ENCODE results near the gene RMDN2.

The RMDN2 gene

DNA sequence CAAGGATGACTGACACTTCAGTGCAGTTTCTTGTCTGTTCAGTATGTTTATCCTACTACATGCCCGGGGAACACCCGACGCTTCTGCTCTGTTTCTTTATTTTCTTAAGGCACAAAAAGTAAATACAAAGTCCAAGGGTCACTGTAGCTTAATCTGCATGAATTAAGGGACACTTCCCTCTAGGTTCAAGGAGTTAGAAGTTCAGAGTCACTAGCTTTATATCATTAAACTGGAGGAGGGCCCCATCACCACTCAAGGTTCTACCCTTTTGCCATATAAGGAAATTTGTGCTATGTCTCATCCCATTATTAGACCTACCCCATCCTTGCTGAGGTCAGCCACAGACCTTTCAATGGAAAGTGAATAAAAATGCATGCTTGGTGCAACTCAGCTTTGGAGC lies 27.6 kb upstream of the RMDN2 start:
- no peak overlapping the region for H3K4me3 ChIP-seq (ENCODE audit: low read depth, low read length)
- TF ChIP-seq, protein P1, sequence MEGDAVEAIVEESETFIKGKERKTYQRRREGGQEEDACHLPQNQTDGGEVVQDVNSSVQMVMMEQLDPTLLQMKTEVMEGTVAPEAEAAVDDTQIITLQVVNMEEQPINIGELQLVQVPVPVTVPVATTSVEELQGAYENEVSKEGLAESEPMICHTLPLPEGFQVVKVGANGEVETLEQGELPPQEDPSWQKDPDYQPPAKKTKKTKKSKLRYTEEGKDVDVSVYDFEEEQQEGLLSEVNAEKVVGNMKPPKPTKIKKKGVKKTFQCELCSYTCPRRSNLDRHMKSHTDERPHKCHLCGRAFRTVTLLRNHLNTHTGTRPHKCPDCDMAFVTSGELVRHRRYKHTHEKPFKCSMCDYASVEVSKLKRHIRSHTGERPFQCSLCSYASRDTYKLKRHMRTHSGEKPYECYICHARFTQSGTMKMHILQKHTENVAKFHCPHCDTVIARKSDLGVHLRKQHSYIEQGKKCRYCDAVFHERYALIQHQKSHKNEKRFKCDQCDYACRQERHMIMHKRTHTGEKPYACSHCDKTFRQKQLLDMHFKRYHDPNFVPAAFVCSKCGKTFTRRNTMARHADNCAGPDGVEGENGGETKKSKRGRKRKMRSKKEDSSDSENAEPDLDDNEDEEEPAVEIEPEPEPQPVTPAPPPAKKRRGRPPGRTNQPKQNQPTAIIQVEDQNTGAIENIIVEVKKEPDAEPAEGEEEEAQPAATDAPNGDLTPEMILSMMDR (conservative IDR thresholded peaks at IDR 0.05; ENCODE audit: low read depth, low read length) = no peak
- no peak for DNase-seq (ENCODE audit: low read depth)

DNA sequence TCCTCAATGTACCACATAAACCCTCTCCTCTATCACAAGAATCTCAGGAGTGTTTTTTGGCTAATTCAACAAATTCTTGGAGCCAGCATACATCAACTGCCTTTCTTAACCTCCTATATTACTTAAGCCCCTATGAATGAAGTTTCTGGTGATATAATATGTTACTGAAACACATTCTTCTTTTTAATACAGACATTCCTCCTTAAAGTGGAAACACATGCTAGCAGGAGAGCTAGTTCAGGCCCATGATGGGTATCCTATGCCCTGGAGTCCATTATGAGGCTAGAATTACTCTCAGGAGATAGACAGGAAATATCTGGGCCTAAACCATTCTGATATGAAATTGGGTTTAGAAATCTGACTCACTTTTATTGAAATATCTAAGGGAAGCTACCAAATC lies 26.6 kb upstream of the RMDN2 start:
- TF ChIP-seq, protein P1 (conservative IDR thresholded peaks at IDR 0.05; ENCODE audit: low read depth, low read length) = no peak
- H3K4me3 ChIP-seq (ENCODE audit: low read depth, low read length) = no peak overlapping the region
- no peak for DNase-seq (ENCODE audit: low read depth)

DNA sequence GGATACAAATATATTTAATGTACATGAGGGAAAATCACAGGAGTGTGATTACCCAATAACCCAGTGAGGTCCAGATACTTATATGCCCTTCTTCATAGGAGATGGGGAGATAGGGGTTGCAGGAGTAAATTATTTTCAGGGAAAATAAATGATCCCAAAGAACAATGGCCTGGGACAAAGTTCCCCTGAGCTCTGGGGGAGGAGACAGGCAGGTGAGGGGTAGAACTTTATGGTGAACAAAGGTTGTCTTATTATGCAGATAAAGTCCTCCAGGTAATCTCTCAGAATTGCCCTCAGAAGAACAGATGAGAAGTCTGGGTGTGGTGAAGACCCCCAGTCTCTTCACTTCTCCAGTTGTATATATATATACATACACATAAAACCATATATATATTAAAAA lies 22.1 kb upstream of the RMDN2 start:
- TF ChIP-seq, protein P1 (conservative IDR thresholded peaks at IDR 0.05; ENCODE audit: low read depth, low read length) = no peak
- DNase-seq (ENCODE audit: low read depth) = no peak
- no peak overlapping the region for H3K4me3 ChIP-seq (ENCODE audit: low read depth, low read length)

DNA sequence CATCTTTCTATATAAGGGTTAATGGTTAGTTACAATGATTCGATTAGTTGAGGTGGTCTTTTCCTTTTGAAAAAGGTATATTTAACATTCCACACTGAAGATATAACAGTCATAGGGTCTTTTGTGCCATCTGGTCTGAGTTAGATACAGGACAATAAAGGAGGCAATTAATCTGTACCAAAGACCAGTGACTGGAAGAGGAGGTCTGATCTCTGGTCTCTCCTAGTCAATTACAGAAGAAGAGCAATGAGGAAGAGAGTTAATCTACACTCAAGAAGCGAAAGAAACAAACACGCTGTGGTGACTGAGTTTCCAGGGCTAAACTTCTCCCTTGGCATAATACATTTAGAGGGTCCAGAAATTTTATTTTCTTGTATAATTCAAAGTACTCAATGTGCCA lies 20.7 kb upstream of the RMDN2 start:
- TF ChIP-seq, protein P1 (conservative IDR thresholded peaks at IDR 0.05; ENCODE audit: low read depth, low read length) = no peak
- no peak for DNase-seq (ENCODE audit: low read depth)
- no peak overlapping the region for H3K4me3 ChIP-seq (ENCODE audit: low read depth, low read length)

DNA sequence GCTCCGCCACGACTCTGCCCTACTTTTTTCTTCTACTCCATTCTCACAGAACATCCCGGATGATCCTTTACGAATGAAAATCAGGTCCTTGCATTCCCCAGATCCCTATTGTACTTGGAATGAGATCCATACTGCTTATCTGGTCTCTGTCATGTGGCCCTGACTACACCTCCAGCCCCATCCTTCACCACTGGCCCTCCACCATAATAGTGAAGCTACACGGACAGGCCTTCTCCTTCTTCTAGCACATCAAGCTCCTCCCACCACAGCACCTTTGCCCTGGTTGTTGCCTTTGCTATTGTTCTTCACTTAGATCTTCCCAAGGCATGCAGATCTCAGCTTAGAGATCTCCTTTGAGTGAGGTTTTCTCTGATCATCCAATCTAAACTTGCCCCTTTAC lies 20.1 kb upstream of the RMDN2 start:
- DNase-seq (ENCODE audit: low read depth) = no peak
- TF ChIP-seq, protein P1 (conservative IDR thresholded peaks at IDR 0.05; ENCODE audit: low read depth, low read length) = no peak
- no peak overlapping the region for H3K4me3 ChIP-seq (ENCODE audit: low read depth, low read length)

DNA sequence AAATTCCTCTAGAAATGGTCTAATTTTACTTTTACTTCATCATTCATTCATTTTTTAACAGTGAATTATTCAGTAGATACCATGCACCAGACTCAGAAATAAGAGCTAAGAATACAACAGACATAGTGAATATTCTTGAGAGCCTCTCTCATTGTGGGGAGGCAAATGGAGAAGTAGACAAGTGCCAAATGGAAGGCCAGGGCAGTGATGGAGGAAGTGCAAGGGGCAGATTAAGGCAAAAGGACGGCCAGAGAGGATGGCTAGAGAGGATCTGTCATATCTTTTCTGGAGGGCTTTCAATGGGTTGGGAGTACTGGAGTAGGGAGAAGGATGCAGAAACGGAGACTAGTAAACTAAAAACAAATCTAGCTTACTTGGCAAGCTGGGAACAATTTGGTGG lies 19.0 kb upstream of the RMDN2 start:
- H3K4me3 ChIP-seq (ENCODE audit: low read depth, low read length) = no peak overlapping the region
- DNase-seq (ENCODE audit: low read depth) = no peak
- TF ChIP-seq, protein P1 (conservative IDR thresholded peaks at IDR 0.05; ENCODE audit: low read depth, low read length) = no peak

DNA sequence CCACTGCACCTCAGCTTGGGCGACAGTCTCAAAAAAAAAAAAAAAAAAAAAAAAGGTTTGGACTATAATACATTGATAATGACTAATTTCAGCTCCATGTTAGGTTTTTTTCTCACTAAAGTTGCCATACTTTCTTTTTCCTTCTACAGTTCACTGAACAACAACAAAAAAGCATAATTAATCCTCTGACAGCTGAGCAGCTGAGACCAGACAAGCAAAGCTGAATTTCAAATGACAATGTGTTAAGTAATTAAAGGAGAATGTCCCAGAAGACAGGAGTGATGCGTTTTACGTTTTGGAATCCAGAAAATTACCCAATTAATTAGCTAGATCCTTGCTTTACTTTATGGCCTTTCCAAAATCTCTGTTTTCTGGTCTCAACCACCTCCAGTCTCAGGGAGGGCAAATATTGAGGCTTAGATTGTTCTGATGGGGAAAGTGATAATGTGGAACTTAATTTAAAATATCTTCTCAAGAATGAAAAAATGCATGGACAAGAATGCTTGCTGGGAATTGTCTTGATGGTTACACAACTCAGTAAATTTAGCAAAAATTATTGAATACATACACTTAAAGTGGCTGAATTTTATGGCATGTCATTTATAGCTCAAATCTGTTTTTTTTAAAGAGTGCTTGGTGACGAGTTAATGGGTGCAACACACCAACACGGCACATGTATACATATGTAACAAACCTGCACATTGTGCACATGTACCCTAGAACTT lies 17.4 kb upstream of the RMDN2 start:
- no peak overlapping the region for H3K4me3 ChIP-seq (ENCODE audit: low read depth, low read length)
- TF ChIP-seq, protein P1 (conservative IDR thresholded peaks at IDR 0.05; ENCODE audit: low read depth, low read length) = no peak
- no peak for DNase-seq (ENCODE audit: low read depth)
